Muscle layer of duodenum (tissue), 2 donors: ENCODE measurements around the gene ADAMTSL2.

Experiments used
- H3K27ac ChIP-seq: one replicate; pipeline ENCODE4 v1.7.0; 2013; ENCODE audit warnings: mild to moderate bottlenecking, low read length
- H3K27me3 ChIP-seq: one replicate; pipeline ENCODE4 v1.7.0; 2013; ENCODE audit warnings: low read depth, mild to moderate bottlenecking, control low read depth, low read length
- H3K36me3 ChIP-seq, 2 donors: one replicate each; pipeline ENCODE4 v1.7.0; 2013; ENCODE audit warnings: low read length in 2 of 2, control low read depth in 1 of 2, mild to moderate bottlenecking in 1 of 2; ENCODE audit not compliant: insufficient read depth in 2 of 2, control insufficient read depth in 1 of 2
- H3K4me1 ChIP-seq, 2 donors: one replicate each; pipeline ENCODE4 v1.7.0; 2013; ENCODE audit warnings: low read length in 2 of 2, mild to moderate bottlenecking in 2 of 2, control low read depth in 1 of 2, moderate library complexity in 1 of 2; ENCODE audit not compliant: insufficient read depth in 2 of 2, control insufficient read depth in 1 of 2
- H3K4me3 ChIP-seq, 2 donors: one replicate each; pipeline ENCODE4 v1.7.0; 2013; ENCODE audit warnings: low read length in 2 of 2, low read depth in 1 of 2, mild to moderate bottlenecking in 1 of 2
- H3K9me3 ChIP-seq, 2 donors: one replicate each; pipeline ENCODE4 v1.7.0; 2013; ENCODE audit warnings: low read length in 2 of 2, control low read depth in 1 of 2, mild to moderate bottlenecking in 1 of 2; ENCODE audit not compliant: control insufficient read depth in 1 of 2
- donor health status: healthy.

ADAMTSL2 gene

DNA sequence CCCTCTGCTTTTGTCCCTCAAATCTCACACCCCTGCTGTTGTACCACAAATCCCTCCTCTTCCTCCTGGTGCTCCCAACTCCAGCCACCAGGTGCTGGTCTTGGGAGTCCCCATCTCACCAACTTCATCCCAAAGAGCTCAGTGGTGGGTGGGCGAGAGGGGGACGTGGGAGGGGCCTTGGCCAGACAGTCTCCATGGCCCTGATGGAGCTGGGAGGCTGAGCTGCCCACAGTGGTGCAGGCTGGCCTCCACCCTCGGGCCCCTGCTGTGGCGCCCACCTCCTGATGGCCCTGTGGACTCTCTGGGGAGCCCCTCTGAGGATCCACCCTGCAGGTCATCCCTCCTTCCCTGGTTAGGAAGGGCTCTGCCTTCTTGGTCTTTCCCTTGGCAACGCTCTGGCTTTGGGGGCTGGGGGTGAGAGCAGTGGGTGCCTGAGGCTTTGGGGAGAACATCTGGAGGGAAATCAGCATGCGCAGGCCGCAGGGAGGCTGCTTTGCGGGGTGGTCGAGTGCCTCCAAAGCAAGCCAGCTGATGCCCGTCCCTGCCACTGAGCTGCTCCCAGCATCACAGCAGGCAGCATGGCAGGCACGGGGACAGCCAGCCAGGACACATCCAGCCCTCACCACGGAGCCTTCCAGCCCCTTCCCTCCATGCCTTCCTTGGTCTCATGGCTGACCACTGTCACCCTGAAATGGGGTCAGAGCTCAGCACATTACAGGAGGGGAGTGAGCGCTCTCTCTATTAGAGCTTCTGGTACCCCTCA is 82.3 kb downstream of the ADAMTSL2 start:
- Histone ChIP-seq H3K4me3 (no peak overlapping the region), H3K4me1 (no peaks in the 10 kb centered on the region), H3K36me3 (no peaks in the 10 kb centered on the region), H3K27ac (no peak overlapping the region), H3K27me3 (peaks cover 2% of the 10 kb centered on the region), H3K9me3 (no peaks in the 10 kb centered on the region)

DNA sequence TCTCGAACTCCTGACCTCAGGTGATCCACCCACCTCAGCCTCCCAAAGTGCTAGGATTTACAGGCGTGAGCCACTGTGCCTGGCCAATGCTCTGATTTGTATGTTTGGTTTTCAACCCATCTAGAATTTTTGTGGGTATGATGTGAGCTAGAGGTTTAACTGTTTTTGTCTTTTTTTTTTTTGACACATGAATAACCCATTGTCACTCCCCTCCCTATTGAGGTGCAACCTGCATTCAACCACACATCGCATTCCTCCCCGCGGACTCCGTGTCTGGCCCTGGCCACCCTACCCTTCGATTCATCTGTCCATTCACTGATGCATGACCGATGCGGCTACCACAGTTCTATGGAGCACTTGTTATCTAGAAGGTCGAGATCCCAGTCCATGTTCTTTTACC is 84.2 kb downstream of the ADAMTSL2 start:
- no peak overlapping the region for H3K4me3 ChIP-seq
- no peaks in the 10 kb centered on the region for H3K4me1 ChIP-seq
- no peak overlapping the region for H3K27ac ChIP-seq
- peaks cover 4% of the 10 kb centered on the region for H3K27me3 ChIP-seq
- no peaks in the 10 kb centered on the region for H3K36me3 ChIP-seq
- H3K9me3 ChIP-seq = no peaks in the 10 kb centered on the region

DNA sequence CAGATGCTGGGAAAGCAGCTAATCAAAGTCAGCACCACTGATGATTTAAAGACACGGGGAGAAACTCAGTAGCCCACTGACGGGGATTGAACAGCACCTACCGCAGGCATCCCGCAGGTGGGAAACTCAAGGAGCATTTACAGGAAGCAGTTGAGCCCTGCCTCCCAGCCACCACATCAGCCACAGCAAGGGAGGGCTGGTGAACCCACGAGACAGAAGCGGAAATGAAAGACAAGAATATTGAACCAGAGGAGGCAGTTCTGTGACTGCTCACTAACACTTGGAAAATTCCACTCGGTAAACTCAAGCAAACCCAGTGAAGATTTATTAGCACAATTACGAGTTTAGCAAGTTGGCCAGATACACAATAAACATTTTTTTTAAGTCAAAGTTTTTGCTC is 85.3 kb downstream of the ADAMTSL2 start:
- Histone ChIP-seq H3K4me1 (no peaks in the 10 kb centered on the region), H3K27ac (no peak overlapping the region), H3K9me3 (peaks cover 0 to under 1% of the 10 kb centered on the region in 2 donors), H3K27me3 (peaks cover 4% of the 10 kb centered on the region), H3K4me3 (no peak overlapping the region), H3K36me3 (no peaks in the 10 kb centered on the region)

DNA sequence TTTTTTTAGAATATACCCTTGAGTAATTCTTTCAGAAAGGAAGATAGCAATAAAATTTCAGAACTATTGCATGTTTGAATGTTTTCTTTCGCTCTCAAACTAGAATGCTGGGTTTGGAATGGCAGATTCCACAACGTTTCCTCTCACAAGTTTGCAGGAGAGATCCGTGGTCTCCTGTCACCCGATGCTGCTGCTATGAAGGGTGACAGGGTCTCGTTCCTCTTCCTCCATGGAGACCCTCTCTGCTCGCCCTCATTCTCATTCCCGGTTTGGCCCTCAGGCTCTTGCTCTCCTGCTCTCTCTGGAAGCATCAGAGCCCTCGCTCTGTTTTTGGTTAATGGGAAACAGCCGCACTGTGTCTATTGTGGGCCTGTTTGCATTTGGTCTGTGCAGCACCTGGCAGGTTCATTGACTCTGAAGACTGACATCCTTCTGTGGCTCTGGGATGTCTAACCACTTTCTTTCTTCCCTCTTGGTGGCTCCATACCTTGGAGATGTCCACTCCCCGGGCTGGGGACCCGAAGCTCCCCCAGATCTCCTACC is 87.3 kb downstream of the ADAMTSL2 start:
- peaks cover 0 to 15% of the 10 kb centered on the region in 2 donors for H3K9me3 ChIP-seq
- peaks cover 4% of the 10 kb centered on the region for H3K27me3 ChIP-seq
- no peaks in the 10 kb centered on the region for H3K36me3 ChIP-seq
- no peak overlapping the region for H3K27ac ChIP-seq
- H3K4me1 ChIP-seq = no peaks in the 10 kb centered on the region
- H3K4me3 ChIP-seq = no peak overlapping the region

DNA sequence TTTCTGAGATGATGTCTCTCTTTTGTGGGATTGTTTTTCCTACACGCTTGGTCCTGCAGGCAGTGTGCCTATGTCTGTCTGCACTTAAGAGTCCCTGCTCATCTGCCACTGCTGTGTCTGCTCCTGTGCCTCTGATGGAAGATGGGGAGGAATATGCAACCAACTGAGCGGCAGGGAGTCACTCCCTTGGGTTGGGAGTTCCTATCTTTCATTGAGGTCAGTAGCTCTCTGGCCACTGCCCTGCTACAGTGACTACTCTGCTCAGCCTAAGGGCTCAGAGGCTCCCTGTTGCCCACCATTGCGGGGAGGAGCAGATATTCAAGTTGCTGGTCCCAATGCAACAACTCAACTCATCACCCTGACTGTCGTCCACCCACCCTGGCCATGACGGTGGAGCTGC is 88.1 kb downstream of the ADAMTSL2 start:
- Histone ChIP-seq H3K4me3 (no peak overlapping the region), H3K9me3 (peaks cover 0 to 15% of the 10 kb centered on the region in 2 donors), H3K27ac (no peak overlapping the region), H3K27me3 (peaks cover 4% of the 10 kb centered on the region), H3K36me3 (no peaks in the 10 kb centered on the region), H3K4me1 (no peaks in the 10 kb centered on the region)
